AG08395 (cell line): ENCODE measurements around the gene EPS15.
"Not testable (repeated sequence)": the region's sequence is repeated elsewhere in the genome, so short reads cannot be mapped to it uniquely, and the experiment has no call there.

ENCODE experiments used
- DNase-seq: peaks from one replicate; pipeline ENCODE4 v3.0.0; 2012; ENCODE audit warnings: mixed read lengths, low spot score

Gene EPS15

GRCh38 chr1:51464828-51465227 is 54.2 kb downstream of the EPS15 start:
- DNase-seq, result no peak

- no peak for DNase-seq
Observed at GRCh38 chr1:51463561-51463960, 55.5 kb downstream of the EPS15 start.

- not testable (repeated sequence) for DNase-seq
Observed at GRCh38 chr1:51462289-51462688, 56.8 kb downstream of the EPS15 start.

GRCh38 chr1:51454554-51454953 is 64.5 kb downstream of the EPS15 start:
- no peak for DNase-seq

- no peak for DNase-seq
Observed at GRCh38 chr1:51453010-51453409, 66.1 kb downstream of the EPS15 start.

GRCh38 chr1:51448844-51449454 is 70.1 kb downstream of the EPS15 start:
- not testable (repeated sequence) for DNase-seq

- DNase-seq, result no peak
Observed at GRCh38 chr1:51445351-51446090, 73.5 kb downstream of the EPS15 start.

GRCh38 chr1:51444534-51445192 is 74.4 kb downstream of the EPS15 start:
- no peak for DNase-seq

GRCh38 chr1:51444096-51444495 is 75.0 kb downstream of the EPS15 start:
- DNase-seq, result no peak

GRCh38 chr1:51443555-51443954 is 75.5 kb downstream of the EPS15 start:
- DNase-seq, result no peak

- no peak for DNase-seq
Observed at GRCh38 chr1:51442616-51443015, 76.5 kb downstream of the EPS15 start.

GRCh38 chr1:51442198-51442597 is 76.9 kb downstream of the EPS15 start:
- no peak for DNase-seq

- DNase-seq, result no peak
Observed at GRCh38 chr1:51439895-51440294, 79.2 kb downstream of the EPS15 start.

- no peak for DNase-seq
Observed at GRCh38 chr1:51439053-51439452, 80.0 kb downstream of the EPS15 start.

- DNase-seq, result not testable (repeated sequence)
Observed at GRCh38 chr1:51437391-51437790, 81.7 kb downstream of the EPS15 start.

GRCh38 chr1:51435878-51436277 is 83.2 kb downstream of the EPS15 start:
- no peak for DNase-seq

- DNase-seq, result no peak
Observed at GRCh38 chr1:51433972-51434510, 85.0 kb downstream of the EPS15 start.

GRCh38 chr1:51433269-51433971 is 85.6 kb downstream of the EPS15 start:
- DNase-seq, result no peak

- no peak for DNase-seq
Observed at GRCh38 chr1:51432146-51432545, 86.9 kb downstream of the EPS15 start.

- no peak for DNase-seq
Observed at GRCh38 chr1:51427438-51427837, 91.6 kb downstream of the EPS15 start.

- no peak for DNase-seq
Observed at GRCh38 chr1:51425955-51426354, 93.1 kb downstream of the EPS15 start.

GRCh38 chr1:51425273-51425672 is 93.8 kb downstream of the EPS15 start:
- no peak for DNase-seq
